ENCODE data around the gene GRID1.

Gene GRID1

DNA sequence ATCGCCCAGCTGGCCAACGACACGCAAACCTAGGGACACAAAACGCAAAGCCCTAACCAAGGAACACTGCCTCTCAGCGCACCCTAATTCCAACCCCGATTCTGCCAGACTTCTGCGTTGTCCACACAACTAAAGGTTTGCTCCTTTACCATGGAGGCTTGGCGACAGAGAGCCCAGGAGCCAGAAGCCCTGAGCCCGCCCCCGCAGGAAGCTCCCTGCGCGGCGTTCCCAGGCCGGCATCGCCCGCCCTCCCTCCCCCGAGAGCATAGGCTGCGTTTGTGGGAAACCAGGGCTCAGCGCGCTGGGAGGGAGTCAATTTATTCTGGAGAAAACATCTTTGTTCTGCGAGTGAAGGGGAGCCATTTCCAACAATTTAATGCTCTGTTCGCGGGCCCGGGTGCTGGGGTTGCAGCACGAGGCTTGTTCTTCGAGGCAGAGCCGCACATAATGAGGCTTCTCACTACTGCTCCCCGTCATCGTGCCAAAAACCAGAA lies 103.9 kb downstream of the GRID1 start:
- DNase-seq, result no peak

- no peak for DNase-seq
Measured at GRCh38 chr10:86261941-86262687, 104.5 kb downstream of the GRID1 start.

DNA sequence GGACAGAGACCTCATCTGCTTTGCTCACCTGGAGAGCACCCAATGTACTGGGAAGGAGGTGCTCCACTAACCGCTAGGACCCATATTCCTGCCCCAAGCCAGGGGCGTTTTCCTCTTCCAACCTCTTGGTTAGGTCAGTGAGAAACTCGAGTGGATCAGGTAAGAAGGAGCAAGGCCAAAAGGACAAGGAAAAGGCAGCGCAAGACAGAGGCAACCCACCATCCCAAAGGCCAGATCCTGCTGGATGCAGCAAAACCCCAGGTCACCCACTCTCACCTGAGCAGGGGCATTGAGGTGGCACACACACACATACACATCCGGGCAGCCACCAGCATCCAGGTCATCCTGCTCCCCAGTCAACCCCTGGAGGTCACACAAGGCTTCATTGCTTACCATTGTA lies 105.1 kb downstream of the GRID1 start:
- DNase-seq, result no peak

DNA sequence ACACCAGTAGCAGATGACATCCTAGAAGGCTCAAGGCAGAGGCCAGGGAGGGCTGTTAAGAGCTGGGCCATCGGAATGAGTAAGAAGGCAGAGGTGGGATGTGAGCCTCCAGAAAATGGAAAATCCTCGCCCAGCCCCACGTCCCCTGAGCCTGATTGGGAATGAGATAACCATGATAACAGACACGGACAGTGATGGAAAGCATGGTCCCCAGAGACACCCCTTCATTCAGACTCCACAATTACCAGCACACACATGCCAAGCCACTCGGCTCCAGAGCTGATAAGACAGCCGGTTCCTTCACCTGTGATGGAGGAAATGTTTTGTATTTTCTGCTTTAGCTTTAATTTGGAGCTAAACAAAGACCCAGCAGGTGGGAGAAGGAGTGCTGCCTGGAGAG lies 106.0 kb downstream of the GRID1 start:
- no peak for DNase-seq

- no peak for DNase-seq
Measured at GRCh38 chr10:86259901-86260562, 106.6 kb downstream of the GRID1 start.

- DNase-seq, result no peak
Measured at GRCh38 chr10:86258941-86259340, 107.7 kb downstream of the GRID1 start.

DNA sequence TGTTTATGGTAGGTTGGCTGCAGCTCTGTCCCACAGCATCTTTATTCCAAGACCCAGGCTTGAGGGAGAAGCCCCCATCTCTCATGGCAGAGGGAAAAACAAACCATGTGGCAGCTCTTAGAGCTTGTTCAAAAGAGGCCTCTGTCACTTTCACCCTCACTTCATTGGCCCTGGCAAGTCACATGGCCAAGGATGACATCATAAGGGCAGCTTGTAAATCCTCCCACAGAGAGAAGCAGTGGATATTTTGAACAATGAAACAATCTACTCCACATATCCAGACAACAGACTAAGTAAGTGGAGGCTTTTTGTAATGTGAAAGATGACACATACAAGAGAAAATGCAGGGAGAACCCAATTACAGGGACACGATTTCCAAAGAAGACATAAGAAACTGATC lies 108.1 kb downstream of the GRID1 start:
- DNase-seq, result no peak

DNA sequence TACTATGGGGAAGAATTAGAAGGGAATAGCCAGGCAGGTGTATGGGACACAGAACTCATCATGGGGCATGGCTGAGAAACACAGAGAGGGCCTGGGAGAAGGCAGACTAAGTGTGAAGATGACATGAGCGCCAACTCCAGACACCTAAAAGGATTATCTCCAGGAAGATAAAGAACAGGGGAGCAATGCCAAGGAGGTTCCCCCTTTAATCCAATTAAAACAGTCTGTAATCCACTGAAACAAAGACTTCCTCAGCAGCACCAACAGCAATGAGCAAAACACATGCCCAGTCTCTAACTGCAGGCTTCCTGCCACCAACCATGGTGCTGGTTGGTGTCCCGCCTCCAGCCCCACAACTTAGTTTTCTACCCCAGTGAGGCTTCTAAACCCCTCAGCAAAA lies 108.9 kb downstream of the GRID1 start:
- DNase-seq, result no peak

DNA sequence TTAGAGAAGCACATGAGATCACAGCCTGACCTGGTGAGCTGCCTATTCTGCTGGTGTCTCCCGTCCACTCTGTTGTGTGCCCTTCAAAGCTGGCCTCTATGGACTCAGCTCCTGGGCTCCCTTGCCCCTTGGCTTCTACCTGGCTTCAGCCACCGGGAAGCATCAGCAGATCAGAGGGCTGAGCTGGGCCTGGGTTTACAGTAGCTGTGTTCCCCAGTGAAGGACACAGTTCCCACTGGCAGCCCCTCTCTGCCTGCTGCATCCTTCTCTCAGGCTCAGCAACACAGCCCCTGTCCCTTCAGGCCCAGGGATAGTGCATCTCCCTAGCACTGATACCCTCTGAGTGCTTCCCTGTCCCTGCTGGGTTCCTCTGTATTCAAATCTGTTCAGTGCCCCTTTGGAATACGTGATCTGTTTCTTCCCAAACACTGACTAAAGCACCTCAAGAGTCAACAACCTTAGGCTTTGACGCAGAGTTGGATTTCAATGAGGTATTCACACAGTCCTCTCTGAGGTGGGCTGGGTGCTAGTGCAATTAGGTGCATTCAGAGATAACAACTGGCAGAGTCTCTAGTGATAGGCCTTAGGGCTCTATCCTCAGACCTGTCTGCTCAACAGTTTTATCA lies 109.8 kb downstream of the GRID1 start:
- no peak for DNase-seq

DNA sequence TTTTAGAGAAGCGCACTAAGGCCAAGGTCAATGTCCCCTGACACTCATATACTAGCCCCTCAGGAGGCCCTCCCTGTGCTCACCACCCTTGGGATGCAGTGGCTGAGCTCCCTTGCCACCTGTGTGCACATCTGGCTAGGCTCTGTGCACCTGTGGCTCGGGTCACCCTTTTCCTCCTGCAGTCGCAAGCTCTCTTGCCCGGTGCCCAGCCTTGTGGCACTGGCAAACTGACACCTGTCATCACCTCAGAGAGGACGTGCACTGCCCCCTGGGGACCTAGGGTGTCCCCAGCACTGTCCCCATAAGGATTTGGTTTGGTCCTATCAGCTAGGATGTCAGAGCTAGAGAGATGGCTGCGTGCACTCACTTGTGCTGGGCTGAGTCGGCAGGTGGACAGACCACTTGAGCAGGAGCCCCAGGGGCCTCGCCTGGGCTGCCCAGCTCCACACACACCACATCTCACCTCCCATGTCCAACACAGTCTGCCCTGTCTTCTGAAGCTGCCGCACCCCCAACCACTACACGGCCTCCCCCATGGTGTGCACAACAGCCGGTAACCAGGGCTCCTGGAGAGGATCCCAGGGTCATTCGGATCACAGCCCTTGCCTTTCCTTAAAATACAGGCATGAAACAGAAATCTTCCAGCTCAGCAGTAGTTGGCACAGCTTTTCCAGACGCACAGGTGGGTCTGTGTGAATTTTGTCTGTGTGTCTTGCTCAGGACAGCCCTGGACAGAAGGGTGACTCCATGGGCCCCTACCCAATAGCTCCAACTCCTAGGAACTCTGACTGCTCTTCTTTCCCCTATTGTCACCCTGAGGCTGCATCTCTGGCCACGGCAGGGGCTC lies 111.0 kb downstream of the GRID1 start:
- DNase-seq, result no peak

GRCh38 chr10:86254526-86255174 lies 111.9 kb downstream of the GRID1 start:
- DNase-seq, result no peak

- DNase-seq, result no peak
Measured at GRCh38 chr10:86254081-86254480, 112.5 kb downstream of the GRID1 start.

- DNase-seq, result no peak
Measured at GRCh38 chr10:86253091-86254072, 113.2 kb downstream of the GRID1 start.

- no peak for DNase-seq
Measured at GRCh38 chr10:86252556-86252955, 114.0 kb downstream of the GRID1 start.

GRCh38 chr10:86252079-86252478 lies 114.5 kb downstream of the GRID1 start:
- DNase-seq, result no peak

DNA sequence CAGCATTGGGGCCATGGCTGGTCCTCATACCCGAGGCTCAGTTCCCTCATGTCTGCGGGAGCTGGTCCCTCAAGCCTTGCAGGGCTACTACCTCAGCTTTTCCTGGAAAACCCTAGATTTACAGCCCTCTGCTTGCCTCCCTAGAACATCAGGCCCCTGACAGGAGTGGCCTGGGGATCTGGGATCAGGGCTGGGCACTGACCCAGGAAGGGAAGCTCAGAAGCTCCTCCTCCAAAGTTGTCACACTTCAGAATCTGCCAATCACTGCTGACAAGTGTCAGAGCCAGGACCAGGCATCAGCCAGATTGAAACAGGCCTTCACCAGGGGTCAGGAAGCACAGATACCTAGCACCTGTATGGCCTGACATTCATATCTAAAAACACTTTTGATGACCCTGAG lies 115.2 kb downstream of the GRID1 start:
- DNase-seq, result no peak

DNA sequence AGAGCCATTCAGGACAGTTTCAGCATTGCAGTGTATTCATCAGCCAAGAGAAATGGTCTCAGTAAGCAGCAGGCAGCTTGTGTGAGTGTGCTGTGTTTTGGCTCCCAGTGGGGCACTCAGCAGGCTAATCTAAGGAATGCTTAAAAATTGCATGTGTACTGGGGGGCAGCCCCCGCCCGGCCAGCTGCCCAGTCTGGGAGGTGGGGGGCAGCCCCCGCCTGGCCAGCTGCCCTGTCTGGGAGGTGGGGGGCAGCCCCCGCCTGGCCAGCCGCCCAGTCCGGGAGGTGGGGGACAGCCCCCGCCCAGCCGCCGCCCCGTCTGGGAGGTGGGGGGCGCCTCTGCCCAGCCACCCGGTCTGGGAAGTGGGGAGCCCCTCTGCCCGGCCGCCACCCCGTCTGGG lies 116.2 kb downstream of the GRID1 start:
- no peak for DNase-seq

DNA sequence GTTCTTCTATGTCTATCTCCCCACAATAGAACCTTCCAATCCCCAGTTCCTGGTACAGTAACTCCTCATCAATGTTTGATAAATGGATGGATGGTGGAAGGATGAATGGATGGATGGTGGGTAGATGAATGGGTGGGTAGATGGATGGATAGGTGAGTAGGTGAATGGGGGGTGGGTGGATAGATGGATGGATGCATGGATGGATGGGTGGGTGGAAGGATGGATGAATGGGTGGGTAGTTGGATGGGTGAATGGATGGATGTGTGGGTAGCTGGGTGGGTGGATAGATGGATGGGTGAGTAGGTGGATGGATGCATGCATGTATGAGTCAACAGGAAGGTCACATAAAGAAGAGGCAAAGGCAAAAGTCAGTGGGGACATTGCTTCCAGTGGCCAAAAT lies 116.8 kb downstream of the GRID1 start:
- no peak for DNase-seq

DNA sequence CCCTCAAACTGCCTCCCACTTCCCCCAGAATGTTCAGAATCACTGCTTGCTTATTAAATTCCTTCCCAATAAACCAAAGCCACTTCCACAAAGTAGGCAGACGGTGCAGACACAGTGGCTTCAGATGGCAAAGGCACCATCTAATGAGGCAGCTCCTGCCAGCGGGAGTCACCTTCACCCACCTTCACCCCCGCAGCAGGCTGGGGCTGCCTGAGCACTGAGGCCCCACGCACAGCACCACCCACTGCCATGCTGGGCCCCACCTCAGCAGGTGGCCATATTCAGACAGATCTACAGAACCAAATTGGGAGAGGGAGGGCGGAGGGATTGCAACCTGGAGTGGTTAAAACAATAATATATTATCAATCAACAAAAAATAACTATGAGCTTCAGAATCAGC lies 118.5 kb downstream of the GRID1 start:
- no peak for DNase-seq

DNA sequence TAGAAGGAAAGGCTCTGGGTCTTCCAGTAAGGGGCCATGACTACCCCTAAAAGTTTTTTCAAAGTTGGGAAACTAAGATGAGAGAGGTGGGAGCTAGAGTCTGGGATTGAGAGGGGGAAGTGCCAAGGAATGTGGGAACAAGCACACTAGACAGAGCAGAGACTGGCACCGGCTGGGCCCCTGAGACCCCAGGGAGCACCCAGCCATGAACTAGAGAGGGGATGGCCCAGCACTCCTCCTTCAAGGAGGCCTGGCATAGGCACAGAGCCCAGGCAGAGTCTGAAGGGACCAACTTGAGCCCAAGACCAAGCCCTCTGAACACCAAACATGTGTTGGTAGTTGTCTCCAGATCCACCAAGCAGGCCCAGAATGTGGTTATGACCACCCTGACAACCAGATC lies 119.0 kb downstream of the GRID1 start:
- DNase-seq, result no peak

- DNase-seq, result no peak
Measured at GRCh38 chr10:86247073-86247472, 119.5 kb downstream of the GRID1 start.
